ENCODE results near the gene LAMP2.

- no peak for TF ChIP-seq POLR2A (IDR thresholded peaks at IDR 0.05; ENCODE audit: low read length)
- TF ChIP-seq GATA1 (IDR thresholded peaks at IDR 0.05; ENCODE audit: low read depth, low read length): no peak
Observed at GRCh38 chrX:120406638-120407037, 62.5 kb downstream of the LAMP2 start.
